Activated CD8-positive, alpha-beta memory T cell treated with anti-CD3 and anti-CD28 coated beads for 36 hours (primary cell): ENCODE measurements around the gene MS4A15. TPM values are rescaled to one million over a fixed set of nuclear protein-coding genes. Genes with fewer than 3 reads are reported as not detected.

Source experiments
- CTCF ChIA-PET: fragments of 350-600 bp; sonication (Branson Sonifier 250); formaldehyde crosslinking; loops from one replicate; lab custom pipeline; 2021; ENCODE audit warnings: antibody characterized with exemption; lab: Charles Lee
- POLR2A ChIA-PET: fragments of 350-600 bp; sonication (Branson Sonifier 250); formaldehyde crosslinking; loops from one replicate; lab custom pipeline; 2021; ENCODE audit warnings: antibody characterized with exemption; lab: Charles Lee
- total RNA-seq, 2 experiments: library from RNA; stranded (reverse); gene quantifications; one replicate each; pipeline ENCODE4 v1.2.3, GENCODE V29; 2021

The MS4A15 gene
- total RNA-seq, 2 experiments from 2014 or later: not detected

DNA sequence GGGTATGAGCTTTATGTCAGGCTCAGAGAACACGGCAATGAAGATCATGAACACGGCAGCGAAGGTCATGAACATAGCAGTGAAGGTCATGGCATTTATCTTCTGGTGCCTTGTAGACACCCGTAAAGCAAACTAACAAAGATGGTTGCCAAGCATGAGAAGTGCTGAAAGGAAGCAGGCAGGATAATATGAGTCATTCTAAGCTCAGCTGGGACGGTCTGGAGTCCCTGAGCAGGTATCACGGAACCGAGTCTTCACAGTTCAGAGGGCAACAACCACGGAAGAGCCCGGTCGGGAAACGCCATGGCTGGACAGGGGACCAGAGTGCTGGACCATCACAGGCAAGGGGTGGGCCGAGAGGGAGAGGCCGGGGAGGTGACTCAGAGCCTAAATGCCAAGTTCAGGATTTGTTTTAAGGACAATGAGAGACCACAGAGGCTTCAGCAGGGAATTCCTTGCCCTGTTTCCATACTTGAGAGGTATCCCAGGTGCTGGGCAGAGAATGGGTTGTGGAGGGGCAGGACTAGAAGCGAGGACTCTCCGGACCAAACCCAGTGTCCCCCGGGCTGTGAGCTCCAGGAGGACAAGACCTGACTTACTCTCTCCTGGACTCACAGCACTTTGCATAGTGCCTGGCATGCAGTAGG lies 15.3 kb downstream of the MS4A15 start:
- POLR2A ChIA-PET: no interaction called here
- CTCF ChIA-PET: no interaction called here

DNA sequence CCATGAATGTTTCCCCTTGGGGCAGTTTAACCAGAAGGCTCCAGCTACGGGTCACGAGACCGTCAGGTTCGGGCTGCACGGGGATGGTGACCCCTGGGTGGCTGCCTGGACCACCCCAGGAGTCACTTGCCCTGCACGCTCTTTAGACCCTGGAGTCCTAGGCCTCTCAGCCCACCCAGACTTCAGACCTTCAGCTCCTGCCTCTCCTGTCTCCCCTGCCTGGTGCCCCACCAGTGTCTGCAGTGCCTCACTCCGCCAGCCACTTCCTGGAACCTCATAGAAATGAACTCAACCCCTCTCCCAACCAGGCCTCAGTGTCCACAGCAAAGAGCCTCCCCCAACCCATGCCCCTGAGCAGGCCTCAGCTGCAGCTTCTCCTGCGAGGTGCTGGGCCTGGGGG lies 16.0 kb downstream of the MS4A15 start:
- ChIA-PET CTCF (no interaction called here), POLR2A (no interaction called here)

DNA sequence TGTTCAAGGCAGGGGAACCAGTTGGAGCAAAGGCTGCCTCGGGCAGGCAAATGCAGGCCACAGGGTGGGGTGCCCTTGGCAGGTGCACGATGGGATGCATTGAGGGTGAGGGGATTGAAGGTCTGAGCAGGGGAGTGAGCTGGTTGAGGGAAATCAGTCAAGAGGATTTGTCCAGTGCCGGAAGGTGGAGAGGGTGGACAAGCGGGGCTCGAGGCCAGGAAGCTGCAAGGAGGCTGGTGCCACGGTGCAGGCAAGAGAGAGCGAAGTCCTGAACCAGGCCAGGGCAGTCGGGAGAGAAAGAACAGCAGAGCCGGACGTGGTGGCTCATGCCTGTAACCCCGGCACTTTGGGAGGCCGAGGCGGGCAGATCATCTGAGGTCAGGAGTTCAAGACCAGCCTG lies 18.1 kb downstream of the MS4A15 start:
- CTCF ChIA-PET: interaction anchor here (0.9 to 1.7 kb wide), 4 partner anchors 11 to 113 kb away, joined by 3 to 8 read pairs (median 4); partner anchors contain the start of gene MS4A10
- POLR2A ChIA-PET: no interaction called here

DNA sequence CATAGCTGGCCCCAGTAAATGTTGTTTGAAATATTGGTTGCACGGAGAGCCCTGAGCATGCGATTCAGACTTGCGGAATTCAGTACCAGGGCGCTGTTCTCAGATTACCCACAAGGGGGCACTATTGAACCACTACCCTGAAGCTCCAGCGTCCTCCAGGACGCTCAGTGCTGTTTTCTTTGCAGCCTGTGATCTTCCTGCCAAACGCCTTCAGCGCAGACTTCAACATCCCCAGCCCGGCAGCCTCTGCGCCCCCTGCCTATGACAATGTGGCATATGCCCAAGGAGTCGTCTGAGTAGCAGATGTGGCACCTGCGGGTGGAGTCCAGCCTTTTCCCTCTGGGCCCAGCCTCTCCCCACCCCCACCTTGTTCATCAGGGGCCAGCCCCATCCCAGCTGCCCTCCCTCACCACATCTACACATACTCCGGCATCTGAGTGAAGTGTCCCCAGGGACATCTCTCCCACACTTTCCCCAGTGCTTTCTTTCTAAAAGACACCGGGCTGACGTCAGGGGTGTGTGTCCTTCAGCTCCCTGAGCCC lies 18.8 kb downstream of the MS4A15 start:
- CTCF ChIA-PET: interaction anchor here (0.6 to 1.9 kb wide), 7 partner anchors 10 to 371 kb away, joined by 3 to 8 read pairs (median 3); partner anchors contain the start of genes MS4A10 and PRPF19
- POLR2A ChIA-PET: no interaction called here

DNA sequence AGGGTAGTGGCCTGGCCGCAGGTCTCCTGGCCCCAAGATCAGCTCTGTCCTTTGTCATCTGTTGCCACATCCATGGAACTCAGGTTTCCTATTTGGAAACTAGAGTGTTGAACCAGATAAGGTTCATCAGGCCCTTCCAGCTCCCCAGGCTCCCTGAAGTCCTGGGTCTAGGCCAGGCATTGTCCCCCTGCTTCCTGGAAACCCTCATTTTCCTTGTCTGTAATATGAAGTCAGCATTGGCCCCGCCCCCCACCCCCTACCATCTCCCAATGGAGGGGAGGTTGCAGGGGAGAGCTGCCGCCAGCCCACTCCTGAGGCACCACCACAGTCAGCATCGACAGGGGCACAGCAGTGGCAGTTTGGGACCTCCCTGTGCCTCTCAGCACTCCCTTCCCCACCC lies 19.5 kb downstream of the MS4A15 start:
- ChIA-PET CTCF (interaction anchor here (0.6 to 1.9 kb wide), 5 partner anchors 11 to 372 kb away, joined by 3 to 8 read pairs (median 3); no protein-coding TSS in a partner anchor), POLR2A (no interaction called here)

DNA sequence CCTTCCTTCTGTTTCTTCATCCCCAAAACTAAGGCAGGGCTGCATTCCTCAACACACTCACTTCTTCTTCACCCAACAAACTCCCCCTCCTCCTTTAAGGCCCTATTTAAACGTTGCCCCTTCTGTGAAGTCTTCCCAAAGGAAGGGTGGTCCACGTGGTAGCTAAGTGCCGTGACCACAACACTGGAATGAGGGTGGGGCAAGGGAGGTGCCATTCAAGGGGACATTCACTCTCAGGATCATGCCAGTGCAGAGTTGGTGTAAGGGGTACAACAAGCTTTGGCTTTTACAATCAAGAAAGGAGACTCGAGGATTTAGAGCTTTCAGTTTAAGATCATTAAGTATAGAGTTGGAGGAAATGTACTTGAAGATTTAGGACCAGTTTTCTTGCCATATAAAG lies 20.4 kb downstream of the MS4A15 start:
- POLR2A ChIA-PET: no interaction called here
- CTCF ChIA-PET: interaction anchor here (1.4 to 1.9 kb wide), 2 partner anchors 14 to 111 kb away, joined by 3 to 7 read pairs; no protein-coding TSS in a partner anchor

DNA sequence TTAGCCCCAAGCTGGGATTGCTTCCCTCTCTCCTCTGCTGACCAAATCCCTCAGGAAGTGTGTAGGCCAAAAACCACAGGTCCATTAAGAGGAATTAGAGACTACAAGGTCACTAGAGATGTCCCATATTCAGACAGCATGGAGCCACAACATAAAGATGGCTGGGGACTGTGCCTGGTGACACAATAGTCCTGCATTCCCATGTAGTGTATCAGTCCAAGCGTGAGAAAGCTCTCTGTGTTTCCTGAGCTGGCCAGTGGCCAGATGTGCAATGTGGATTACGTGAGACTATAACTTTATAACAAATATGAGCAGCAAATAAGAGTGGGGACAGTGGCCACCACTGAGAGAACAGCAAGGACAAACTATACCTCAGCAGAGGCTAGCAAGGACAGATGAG lies 20.9 kb downstream of the MS4A15 start:
- CTCF ChIA-PET: interaction anchor here (1.4 to 2.6 kb wide), 2 partner anchors 9 to 110 kb away, joined by 3 to 9 read pairs; no protein-coding TSS in a partner anchor
- POLR2A ChIA-PET: no interaction called here

DNA sequence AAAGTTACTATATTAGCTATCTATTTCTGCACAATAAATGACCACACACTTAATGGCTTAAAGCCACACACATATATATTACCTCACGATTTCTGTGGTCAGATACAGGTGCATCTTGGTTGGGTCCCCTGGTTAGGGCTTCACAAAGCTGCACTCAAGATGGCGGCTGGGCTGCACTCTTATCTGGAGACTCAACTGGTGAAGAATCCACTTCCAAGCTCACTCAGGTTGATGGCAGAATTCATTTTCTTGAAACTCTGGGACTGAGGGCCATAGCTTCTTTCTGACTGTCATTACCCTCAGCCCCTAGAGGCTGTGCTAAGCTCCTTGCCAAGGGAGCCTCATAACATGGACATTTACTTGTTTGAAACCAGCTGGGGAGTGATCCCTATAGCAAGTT lies 23.4 kb downstream of the MS4A15 start:
- POLR2A ChIA-PET: no interaction called here

DNA sequence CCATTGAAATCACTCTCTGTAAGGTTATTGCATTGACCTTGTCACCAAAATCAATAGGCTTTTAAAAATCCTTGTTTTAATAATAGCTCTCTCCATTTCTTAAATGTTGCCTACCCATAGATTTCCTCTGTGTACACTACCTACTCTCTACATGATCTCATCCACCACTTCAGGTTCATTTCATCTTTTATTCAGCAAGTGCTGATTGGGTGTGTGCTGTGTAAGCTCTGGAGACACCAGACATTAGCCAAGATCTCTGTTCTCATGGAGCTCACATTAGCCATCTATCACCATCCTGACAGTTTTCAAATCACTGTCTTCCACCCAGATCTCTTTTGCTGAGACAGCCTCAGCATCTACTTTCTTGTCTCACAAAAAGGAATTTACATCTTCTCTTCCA lies 24.1 kb downstream of the MS4A15 start:
- POLR2A ChIA-PET: no interaction called here
- CTCF ChIA-PET: no interaction called here

More for the DNA sequence above, 23.4 kb downstream of the MS4A15 start:
- CTCF ChIA-PET: interaction anchor here (1.5 to 2.6 kb wide), 2 partner anchors 11 to 51 kb away, joined by 4 to 9 read pairs; no protein-coding TSS in a partner anchor

DNA sequence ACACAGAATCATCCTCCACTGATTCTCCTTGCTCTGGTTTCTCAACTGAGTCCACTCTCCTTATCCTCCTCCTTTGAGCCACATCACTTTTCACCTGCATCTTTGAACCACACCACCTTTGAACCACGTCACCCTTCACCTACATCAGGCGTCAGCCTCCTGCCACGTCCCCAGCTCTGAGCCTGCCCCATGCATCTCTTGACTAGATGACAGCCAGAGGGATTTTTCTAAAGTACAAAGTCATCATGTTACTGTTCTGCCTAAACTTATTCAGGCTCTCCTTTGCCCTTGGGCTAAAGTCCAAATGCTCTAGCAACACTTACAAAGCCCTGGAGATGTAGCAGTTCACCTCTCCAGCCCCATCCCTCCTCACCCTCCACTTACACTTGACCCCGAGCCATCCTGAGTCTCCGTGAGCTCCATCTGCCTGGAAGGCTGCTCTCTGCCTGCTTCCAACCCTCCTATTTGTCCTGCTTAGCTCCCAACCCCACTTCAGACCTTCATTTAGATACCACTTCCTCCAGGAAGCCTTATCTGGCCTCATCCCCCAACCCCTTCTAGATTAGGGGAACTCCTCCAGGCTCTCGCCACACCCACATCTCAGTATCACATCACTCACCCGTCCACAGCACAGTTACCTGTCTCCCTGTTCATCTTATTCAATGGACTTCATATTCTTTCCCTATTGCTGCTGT lies 24.8 kb downstream of the MS4A15 start:
- ChIA-PET POLR2A (no interaction called here), CTCF (no interaction called here)

DNA sequence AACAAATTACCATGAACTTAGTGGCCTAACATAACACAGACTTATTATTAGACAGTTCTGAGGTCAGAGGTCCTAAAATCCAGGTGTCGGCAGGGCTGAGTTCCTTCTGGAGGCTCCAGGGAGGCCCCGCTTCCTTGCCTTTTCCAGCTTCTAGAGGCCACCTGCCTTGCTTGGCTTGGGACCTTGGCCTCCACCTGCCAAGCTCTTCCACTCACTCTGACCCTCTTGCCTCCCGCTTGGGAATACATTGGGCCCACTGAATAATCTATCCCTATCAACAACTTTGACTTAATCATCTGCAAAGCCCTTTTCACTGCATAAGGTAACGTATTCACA lies 25.3 kb downstream of the MS4A15 start:
- ChIA-PET CTCF (no interaction called here), POLR2A (no interaction called here)

DNA sequence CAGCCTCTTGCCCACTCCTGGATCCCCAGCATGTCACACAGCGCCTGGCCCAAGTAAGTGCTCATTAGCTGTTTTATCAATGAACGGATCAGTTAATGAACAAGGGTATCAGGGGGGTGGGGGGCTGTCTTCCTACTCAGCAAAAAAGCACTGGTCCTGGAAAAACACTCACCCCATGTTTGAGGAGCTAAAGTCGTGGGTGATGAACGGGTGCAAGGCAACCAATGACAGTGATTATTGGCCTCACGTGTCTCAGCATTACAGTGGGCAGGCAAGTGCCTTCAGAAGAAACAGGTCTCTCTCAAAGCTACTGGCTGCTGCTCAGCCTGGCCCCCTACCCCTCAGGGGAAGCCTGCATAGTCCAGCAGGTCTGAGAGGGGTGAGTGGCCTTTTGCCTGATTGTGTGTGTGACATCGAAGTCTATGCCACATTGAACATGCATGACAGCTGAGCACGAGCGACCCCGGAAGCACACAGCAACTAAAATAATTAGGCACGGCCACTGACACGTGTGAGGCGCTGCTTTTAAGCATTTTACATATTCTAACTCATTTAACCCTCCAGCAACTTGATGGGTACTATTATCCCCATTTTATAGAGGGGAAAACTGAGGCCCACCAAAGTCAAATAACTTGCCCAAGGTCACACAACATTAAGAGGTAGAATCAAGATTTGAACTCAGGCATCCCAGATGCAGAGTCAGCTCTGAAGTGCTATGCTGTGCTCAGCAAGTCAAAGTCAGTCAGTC lies 25.9 kb downstream of the MS4A15 start:
- ChIA-PET POLR2A (no interaction called here), CTCF (interaction anchor here (1.6 kb wide), 1 partner anchor 48 kb away, joined by 3 read pairs; no protein-coding TSS in a partner anchor)

DNA sequence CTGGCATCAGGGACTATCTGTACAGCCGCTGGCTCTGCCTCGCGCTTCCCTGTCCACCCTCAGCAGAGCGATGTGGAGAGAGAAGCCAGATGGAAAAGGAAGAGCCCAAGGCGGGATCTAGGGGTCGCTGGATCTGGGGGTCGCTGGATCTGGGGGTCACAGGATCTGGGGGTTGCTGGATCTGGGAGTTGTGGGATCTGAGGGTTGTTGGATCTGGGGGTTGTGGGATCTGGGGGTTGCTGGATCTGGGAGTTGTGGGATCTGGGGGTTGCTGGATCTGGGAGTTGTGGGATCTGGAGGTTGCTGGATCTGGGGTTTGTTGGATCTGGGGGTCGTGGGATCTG lies 26.4 kb downstream of the MS4A15 start:
- CTCF ChIA-PET: interaction anchor here (1.6 kb wide), 1 partner anchor 48 kb away, joined by 3 read pairs; no protein-coding TSS in a partner anchor
- POLR2A ChIA-PET: no interaction called here

DNA sequence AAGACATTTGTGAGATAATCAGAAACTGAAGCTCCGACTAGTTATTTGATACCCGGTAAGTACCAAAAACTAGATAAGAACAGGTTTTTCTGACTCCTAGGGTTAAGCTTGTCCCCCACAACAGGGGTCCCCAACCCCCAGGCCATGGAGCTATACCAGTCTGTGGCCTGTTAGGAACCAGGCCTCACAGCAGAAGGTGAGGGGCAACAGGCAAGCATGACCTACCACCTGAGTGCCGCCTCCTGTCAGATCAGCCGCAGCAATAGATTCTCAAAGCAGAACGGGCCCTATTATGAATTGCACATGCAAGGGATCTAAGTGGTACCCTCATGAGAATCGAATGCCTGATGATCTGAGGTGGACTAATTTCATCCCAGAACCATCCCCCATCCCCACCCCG lies 27.2 kb downstream of the MS4A15 start:
- CTCF ChIA-PET: interaction anchor here (1.6 kb wide), 1 partner anchor 47 kb away, joined by 3 read pairs; no protein-coding TSS in a partner anchor
- POLR2A ChIA-PET: no interaction called here

DNA sequence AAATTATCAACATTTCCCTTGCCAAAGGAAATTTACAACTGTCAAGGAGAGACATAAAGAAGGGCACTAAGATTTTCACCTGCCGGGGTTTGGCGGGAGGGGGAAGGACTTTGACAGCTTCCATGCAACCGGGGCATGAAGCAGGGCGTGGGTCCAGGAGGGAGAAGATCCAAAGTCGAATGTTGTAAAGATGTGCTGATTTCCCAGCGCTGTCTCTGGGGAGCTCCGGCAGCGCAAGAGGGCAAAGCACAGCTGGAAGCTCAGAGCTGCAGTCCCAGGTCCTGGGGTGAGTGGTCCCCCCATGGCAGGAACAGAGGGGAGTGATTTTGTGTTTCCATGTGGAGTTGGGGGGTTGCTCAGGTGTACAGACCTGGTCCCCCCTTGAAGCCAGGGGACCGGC lies 28.5 kb downstream of the MS4A15 start, which contains the start of gene MS4A10:
Gene MS4A10 (plus strand): TSS at position 198 of the 400 bp plus-strand sequence. CDS start 5,003 bp downstream, outside the sequence.
- ChIA-PET CTCF (interaction anchor here (1.1 kb wide), 1 partner anchor 10 kb away, joined by 3 read pairs; no protein-coding TSS in a partner anchor), POLR2A (no interaction called here)

DNA sequence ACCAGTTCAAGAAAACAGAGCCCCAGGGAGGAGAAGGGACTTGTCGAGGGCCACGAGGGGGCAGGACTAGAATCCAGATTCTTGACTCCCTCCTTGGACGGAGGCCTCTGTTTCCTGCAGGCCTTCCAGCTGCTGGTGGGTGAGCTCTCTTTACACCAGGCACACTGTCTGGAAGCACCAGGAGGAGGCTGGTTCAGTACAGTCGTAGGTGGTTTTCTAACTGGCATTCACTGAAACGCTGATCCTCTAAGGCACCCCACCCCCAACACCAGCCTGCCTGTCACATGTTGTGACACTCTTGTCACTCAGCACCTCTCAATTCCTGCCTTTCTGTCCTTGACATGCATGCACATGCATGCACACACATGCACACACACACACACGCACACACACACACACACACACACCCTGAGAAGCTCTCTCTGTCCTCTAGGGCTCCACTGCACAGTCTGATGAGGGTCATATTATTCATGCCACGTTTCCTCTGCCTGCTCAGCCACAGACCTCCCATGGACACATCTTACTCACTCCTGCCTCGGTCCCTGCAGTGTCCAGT lies 29.2 kb downstream of the MS4A15 start:
- ChIA-PET CTCF (interaction anchor here (1.1 kb wide), 1 partner anchor 11 kb away, joined by 3 read pairs; no protein-coding TSS in a partner anchor), POLR2A (no interaction called here)

DNA sequence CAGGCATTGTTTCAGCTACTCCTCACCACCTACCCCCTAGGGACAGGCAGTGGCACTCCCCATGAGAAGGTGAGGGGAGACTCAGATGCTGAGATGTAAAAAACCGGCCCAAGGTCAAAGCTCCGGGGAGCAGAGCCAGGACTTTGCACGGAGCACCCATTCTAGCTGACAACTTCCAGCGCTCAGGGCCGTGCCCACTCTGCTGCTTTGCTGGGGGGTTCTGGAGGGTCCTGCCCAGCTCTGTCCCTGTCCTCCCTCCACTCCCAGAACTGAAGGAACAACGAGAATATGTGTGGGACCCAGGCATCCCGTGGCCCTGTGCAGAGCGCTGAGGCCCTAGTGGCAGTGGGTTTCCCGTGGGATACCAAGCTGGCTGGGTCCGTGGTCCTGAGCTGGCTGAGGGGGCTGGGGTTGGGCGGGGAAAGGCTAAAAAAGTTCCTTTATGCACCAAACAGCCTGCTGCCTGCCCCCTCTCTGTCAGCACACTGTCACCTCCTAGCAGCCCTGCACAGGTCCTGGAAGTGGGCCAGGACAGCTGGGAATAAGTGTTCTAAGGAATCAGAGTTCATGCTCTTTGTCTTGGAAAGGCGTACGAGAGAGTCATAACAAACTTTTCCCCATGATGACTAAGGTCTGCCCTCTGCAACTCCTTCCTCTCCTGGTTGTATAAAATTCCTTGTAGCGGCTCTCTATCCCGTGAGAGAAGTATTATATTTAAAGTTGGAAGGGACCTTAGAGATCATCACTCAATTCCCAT lies 30.3 kb downstream of the MS4A15 start:
- ChIA-PET CTCF (interaction anchor here (0.8 to 0.9 kb wide), 2 partner anchors 11 to 22 kb away, joined by 3 to 4 read pairs; no protein-coding TSS in a partner anchor), POLR2A (no interaction called here)

DNA sequence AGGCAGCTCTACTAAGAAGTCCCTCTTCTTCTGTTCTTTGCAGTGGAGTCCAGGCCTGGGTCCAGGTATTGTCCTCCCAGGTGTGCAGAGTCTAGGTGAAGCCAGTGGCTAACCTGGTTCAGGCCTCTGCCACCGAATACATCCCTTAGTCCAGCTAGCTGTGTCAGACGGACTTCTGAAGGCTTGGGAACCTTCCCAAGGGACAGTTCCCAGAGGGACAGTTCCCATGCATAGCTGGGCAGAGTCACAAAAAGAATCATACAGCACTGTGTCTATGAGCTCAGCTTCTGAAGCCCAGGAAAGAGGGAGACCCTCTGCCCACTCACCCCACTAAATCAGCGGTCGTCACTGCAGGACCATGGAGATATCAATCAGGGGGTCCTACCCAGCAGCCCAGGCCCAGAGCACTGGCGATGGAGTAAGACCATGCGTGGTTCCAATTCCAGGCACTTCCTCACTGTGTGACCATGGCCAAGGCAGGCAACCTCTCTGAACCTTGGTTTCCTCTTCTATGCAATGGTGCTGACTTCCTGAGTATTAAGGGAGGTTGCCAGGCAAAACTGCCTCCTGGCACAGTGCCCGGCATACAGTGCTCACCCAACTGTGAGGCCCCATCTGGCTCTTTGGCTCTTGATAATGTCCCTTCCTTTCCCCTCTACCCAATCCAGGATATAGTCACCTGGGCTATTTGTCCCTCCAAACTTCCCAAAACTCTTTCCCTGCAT lies 31.9 kb downstream of the MS4A15 start:
- ChIA-PET POLR2A (no interaction called here), CTCF (no interaction called here)
